ENCODE results near the gene PI16.

DNA sequence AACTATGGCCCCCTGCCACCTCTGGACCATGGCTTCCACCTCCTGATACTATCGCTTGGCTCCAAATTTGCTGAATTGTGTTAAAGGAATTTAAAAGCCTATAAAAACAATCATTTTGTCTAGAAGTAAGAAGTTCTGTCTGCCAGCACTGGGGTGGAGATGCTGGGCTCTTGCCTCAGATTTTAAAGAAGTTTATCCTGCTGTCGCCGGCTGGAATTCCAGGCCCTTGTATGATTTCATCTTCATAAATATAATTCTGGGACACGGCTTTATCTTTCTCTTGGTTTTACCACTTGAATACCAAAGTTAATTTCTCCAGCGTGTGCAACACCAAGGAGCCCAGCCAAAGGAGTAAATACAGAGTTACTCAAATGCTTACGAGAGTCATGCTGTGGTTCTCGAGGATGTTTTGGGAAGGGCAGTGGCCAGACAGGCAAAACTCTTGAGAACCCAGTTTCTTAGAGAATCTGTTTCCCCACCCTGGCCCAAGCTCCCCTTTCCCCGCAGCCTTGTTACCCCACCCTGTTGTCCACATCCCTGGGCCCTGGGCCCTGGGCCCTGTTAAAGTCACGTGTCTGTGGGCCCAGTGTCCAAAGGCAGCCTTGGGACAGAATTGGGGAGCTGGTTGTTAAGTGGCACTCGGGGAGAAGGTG lies 36.9 kb upstream of the PI16 start:
- TF ChIP-seq, protein P1, sequence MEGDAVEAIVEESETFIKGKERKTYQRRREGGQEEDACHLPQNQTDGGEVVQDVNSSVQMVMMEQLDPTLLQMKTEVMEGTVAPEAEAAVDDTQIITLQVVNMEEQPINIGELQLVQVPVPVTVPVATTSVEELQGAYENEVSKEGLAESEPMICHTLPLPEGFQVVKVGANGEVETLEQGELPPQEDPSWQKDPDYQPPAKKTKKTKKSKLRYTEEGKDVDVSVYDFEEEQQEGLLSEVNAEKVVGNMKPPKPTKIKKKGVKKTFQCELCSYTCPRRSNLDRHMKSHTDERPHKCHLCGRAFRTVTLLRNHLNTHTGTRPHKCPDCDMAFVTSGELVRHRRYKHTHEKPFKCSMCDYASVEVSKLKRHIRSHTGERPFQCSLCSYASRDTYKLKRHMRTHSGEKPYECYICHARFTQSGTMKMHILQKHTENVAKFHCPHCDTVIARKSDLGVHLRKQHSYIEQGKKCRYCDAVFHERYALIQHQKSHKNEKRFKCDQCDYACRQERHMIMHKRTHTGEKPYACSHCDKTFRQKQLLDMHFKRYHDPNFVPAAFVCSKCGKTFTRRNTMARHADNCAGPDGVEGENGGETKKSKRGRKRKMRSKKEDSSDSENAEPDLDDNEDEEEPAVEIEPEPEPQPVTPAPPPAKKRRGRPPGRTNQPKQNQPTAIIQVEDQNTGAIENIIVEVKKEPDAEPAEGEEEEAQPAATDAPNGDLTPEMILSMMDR (IDR thresholded peaks at IDR 0.05; ENCODE audit: insufficient read depth, low read length): no peak
- TF ChIP-seq GABPA (IDR thresholded peaks at IDR 0.05; ENCODE audit: low read depth): no peak
- TF ChIP-seq POLR2AphosphoS5 (IDR thresholded peaks at IDR 0.05; ENCODE audit: low read depth): no peak
